Trophoblast cell (in vitro differentiated cells and primary cell): Measurements from ENCODE around the gene KCTD5.

ENCODE experiments used
- DNase-seq, 2 donors: peaks; one replicate each; pipeline ENCODE4 v3.0.0-alpha.2; 2016
- H2AFZ ChIP-seq: 2 replicates; pipeline ENCODE4 v1.6.1; 2013; ENCODE audit warnings: low read length, moderate library complexity, mild to moderate bottlenecking; ENCODE audit not compliant: insufficient read depth, poor library complexity
- H2AK5ac ChIP-seq: 2 replicates; pipeline ENCODE4 v1.6.1; 2013; ENCODE audit warnings: mild to moderate bottlenecking, low read length
- H2BK120ac ChIP-seq: 2 replicates; pipeline ENCODE4 v1.6.1; 2013; ENCODE audit warnings: low read length, mild to moderate bottlenecking, moderate library complexity; ENCODE audit not compliant: insufficient read depth, poor library complexity
- H2BK12ac ChIP-seq: 2 replicates; pipeline ENCODE4 v1.6.1; 2013; ENCODE audit warnings: mild to moderate bottlenecking, low read length, moderate library complexity
- H2BK5ac ChIP-seq: 2 replicates; pipeline ENCODE4 v1.6.1; 2013; ENCODE audit warnings: low read length, low read depth, moderate library complexity, mild to moderate bottlenecking; ENCODE audit not compliant: poor library complexity
- H3K14ac ChIP-seq: 2 replicates; pipeline ENCODE4 v1.6.1; 2013; ENCODE audit warnings: mild to moderate bottlenecking, low read length
- H3K18ac ChIP-seq: 2 replicates; pipeline ENCODE4 v1.6.1; 2013; ENCODE audit warnings: mild to moderate bottlenecking, low read length
- H3K23ac ChIP-seq: 2 replicates; pipeline ENCODE4 v1.6.1; 2013; ENCODE audit warnings: low read length
- H3K27ac ChIP-seq: 2 replicates; pipeline ENCODE4 v1.5.1; 2013; ENCODE audit warnings: low read depth, mild to moderate bottlenecking, inconsistent platforms, low read length, moderate library complexity
- H3K27me3 ChIP-seq: 2 replicates; pipeline ENCODE4 v1.6.1; 2013; ENCODE audit warnings: inconsistent platforms, mild to moderate bottlenecking, low read length, moderate library complexity; ENCODE audit not compliant: insufficient read depth
- H3K36me3 ChIP-seq, 2 experiments: 1 replicate in 1 of 2; 2 replicates in 1 of 2; pipeline ENCODE4 v1.6.1; 2013; ENCODE audit warnings: low read length in 2 of 2, mild to moderate bottlenecking in 2 of 2, moderate library complexity in 1 of 2; ENCODE audit not compliant: insufficient read depth in 2 of 2, control insufficient read depth in 1 of 2
- H3K4ac ChIP-seq: 2 replicates; pipeline ENCODE4 v1.6.1; 2013; ENCODE audit warnings: low read depth, mild to moderate bottlenecking, low read length, moderate library complexity
- H3K4me1 ChIP-seq, 2 experiments: 1 replicate in 1 of 2; 2 replicates in 1 of 2; pipeline ENCODE4 v1.6.1; 2013; ENCODE audit warnings: low read length in 2 of 2, mild to moderate bottlenecking in 2 of 2, moderate library complexity in 1 of 2; ENCODE audit not compliant: insufficient read depth in 2 of 2, control insufficient read depth in 1 of 2
- H3K4me2 ChIP-seq: 2 replicates; pipeline ENCODE4 v1.6.1; 2013; ENCODE audit warnings: inconsistent platforms, mild to moderate bottlenecking, low read length, moderate library complexity
- H3K4me3 ChIP-seq: 2 replicates; pipeline ENCODE4 v1.5.1; 2013; ENCODE audit warnings: mild to moderate bottlenecking, low read depth, low read length, inconsistent platforms
- H3K79me1 ChIP-seq: one replicate; pipeline ENCODE4 v1.6.1; 2013; ENCODE audit warnings: low read length
- H3K79me2 ChIP-seq: 2 replicates; pipeline ENCODE4 v1.6.1; 2013; ENCODE audit warnings: low read length, mild to moderate bottlenecking; ENCODE audit not compliant: control insufficient read depth, insufficient read depth, poor library complexity
- H3K9ac ChIP-seq: 2 replicates; pipeline ENCODE4 v1.6.1; 2013; ENCODE audit warnings: mild to moderate bottlenecking, low read length
- H3K9me3 ChIP-seq: 2 replicates; pipeline ENCODE4 v1.6.1; 2013; ENCODE audit warnings: low read depth, mild to moderate bottlenecking, control low read depth, inconsistent platforms, low read length; ENCODE audit not compliant: insufficient read depth
- H4K12ac ChIP-seq: 2 replicates; pipeline ENCODE4 v1.6.1; 2013; ENCODE audit warnings: low read depth, mild to moderate bottlenecking, low read length, moderate library complexity
- H4K8ac ChIP-seq: 2 replicates; pipeline ENCODE4 v1.6.1; 2013; ENCODE audit warnings: low read depth, mild to moderate bottlenecking, low read length, moderate library complexity
- H4K91ac ChIP-seq: one replicate; pipeline ENCODE4 v1.6.1; 2013; ENCODE audit warnings: low read depth, mild to moderate bottlenecking, low read length, moderate library complexity
- WGBS: extraction: QIAGEN DNeasy Blood & Tissue Kit; methylation state at CpG from one replicate; pipeline ENCODE4 v1.1.7; 2013; ENCODE audit warnings: missing lambda C conversion rate; ENCODE audit not compliant: insufficient read length, insufficient coverage; ENCODE audit errors: extremely low coverage; 5-methylcytosine and 5-hydroxymethylcytosine counted together

The KCTD5 gene

DNA sequence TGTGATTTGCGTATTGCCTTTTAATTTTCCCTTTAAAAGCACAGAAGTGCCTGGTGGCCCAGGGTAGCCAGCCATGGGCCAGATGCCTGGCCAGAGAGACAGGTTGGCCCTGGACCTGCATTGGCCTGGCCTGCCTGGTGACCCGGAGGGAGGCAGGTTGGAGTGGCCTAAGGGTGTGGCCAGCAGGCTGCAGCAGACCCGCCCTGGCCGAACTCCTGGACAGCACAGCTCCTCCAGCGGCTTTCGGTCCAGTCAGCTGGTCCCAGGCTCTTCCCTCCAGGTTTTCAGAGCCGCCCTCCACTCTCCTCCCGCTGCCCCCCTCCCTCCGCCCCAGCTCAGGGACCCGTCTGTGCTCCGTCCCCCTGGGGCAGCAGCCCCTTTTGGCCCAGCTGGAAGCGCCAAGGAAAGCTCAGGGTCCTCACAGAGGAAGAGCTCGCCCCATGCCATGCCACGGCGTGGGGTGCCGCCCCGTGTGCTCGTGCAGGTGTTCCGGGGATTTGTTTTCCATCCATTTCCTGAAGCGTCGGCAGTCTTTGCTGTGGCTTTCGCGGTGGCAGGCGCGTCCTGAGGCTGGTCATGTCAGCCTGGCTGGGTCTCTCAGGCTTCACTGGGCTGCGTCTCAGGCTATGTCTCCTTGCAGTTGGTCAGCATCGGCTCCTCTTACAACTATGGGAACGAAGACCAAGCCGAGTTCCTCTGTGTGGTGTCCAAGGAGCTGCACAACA, 19.6 kb downstream of the KCTD5 start:
- Histone ChIP-seq H3K4me2 (no peak overlapping the region), H3K27ac (no peak overlapping the region), H2BK5ac (no peak overlapping the region), H3K9ac (no peak overlapping the region), H3K9me3 (no peaks in the 10 kb centered on the region), H3K79me1 (no peaks in the 10 kb centered on the region), H2AFZ (no peak overlapping the region), H3K4me3 (no peak overlapping the region), H4K8ac (no peak overlapping the region), H3K23ac (no peak overlapping the region), H3K18ac (no peak overlapping the region), H2BK120ac (no peak overlapping the region), H2AK5ac (no peak overlapping the region), H3K36me3 (peaks cover 89 to 91% of the 10 kb centered on the region in 2 experiments), H4K12ac (no peak overlapping the region), H3K14ac (no peak overlapping the region), H3K79me2 (no peaks in the 10 kb centered on the region), H2BK12ac (no peak overlapping the region), H3K4ac (no peak overlapping the region), H3K27me3 (no peaks in the 10 kb centered on the region), H3K4me1 (no peaks in the 10 kb centered on the region), H4K91ac (no peak overlapping the region)
- DNase-seq, result no peak
- no CpG with 5 or more reads among the region's 29 CpGs for WGBS

- Histone ChIP-seq H4K12ac (no peak overlapping the region), H3K23ac (no peak overlapping the region), H3K4me3 (no peak overlapping the region), H2BK5ac (no peak overlapping the region), H2BK12ac (no peak overlapping the region), H2AFZ (no peak overlapping the region), H2BK120ac (no peak overlapping the region), H3K79me1 (no peaks in the 10 kb centered on the region), H3K27me3 (no peaks in the 10 kb centered on the region), H3K27ac (no peak overlapping the region), H4K8ac (no peak overlapping the region), H2AK5ac (no peak overlapping the region), H3K4ac (no peak overlapping the region), H3K36me3 (peaks cover 90 to 91% of the 10 kb centered on the region in 2 experiments), H4K91ac (no peak overlapping the region), H3K79me2 (no peaks in the 10 kb centered on the region), H3K4me1 (no peaks in the 10 kb centered on the region), H3K14ac (no peak overlapping the region), H3K9me3 (no peaks in the 10 kb centered on the region), H3K4me2 (no peak overlapping the region), H3K18ac (no peak overlapping the region), H3K9ac (no peak overlapping the region)
- no CpG with 5 or more reads among the region's 13 CpGs for WGBS
- DNase-seq, result no peak
Measured at GRCh38 chr16:2702438-2702825, 20.1 kb downstream of the KCTD5 start.

DNA sequence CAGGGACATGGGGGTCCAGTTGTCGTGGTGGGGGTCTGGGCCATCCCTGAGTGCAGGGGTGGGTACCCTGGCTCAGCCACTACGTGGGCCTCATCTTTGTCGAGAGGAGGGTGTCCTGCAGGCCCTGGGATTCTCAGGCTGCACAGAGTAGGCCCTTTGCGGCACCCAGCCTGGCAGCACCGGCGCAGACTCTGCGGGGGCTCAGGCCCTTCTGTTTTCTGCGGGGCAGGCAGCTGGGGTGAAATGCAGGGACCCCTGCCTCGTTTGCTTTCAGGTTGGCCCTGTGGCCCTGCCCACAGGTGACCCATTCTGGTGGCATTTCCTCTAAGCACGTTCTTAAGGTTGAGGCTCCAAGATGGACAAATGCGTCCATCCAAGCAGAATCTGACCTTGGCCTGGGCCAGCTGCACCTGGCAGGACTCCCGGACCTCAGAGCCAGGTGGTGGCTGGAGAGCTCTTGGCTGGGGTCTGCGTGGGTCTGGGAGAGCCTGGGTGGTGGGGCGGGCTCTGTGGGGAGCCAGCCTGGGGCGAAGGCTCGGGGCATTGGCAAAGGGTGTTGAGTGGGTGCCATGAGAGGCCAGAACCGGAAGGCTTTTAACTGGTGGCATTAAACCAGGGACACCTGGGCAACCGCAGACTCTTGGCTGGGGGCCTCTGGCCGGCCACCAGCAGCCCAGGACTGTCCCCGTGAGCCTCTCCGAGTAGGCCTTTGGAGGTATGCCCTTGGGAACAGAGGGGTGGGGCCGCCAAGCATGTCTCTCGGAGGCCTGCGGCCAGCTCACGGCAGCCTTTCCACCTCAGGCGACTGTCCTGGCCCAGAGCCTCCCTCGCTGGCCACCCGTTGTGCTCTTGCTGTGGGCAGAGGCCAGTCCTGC, 20.8 kb downstream of the KCTD5 start:
- H4K12ac ChIP-seq, result no peak overlapping the region
- H3K27ac ChIP-seq, result no peak overlapping the region
- peaks cover 92 to 93% of the 10 kb centered on the region in 2 experiments for H3K36me3 ChIP-seq
- H3K4me1 ChIP-seq, result no peaks in the 10 kb centered on the region
- H3K79me2 ChIP-seq, result no peaks in the 10 kb centered on the region
- no peak overlapping the region for H2AFZ ChIP-seq
- no peaks in the 10 kb centered on the region for H3K9me3 ChIP-seq
- no peak overlapping the region for H4K91ac ChIP-seq
- H3K4ac ChIP-seq, result no peak overlapping the region
- H3K9ac ChIP-seq, result no peak overlapping the region
- no peak overlapping the region for H4K8ac ChIP-seq
- no peak overlapping the region for H2BK5ac ChIP-seq
- no peak overlapping the region for H2AK5ac ChIP-seq
- no peaks in the 10 kb centered on the region for H3K79me1 ChIP-seq
- no peak for DNase-seq
- no peak overlapping the region for H3K4me3 ChIP-seq
- no CpG with 5 or more reads among the region's 28 CpGs for WGBS
- H3K27me3 ChIP-seq, result no peaks in the 10 kb centered on the region
- H3K23ac ChIP-seq, result no peak overlapping the region
- no peak overlapping the region for H3K4me2 ChIP-seq
- no peak overlapping the region for H2BK120ac ChIP-seq
- H3K14ac ChIP-seq, result no peak overlapping the region
- H2BK12ac ChIP-seq, result no peak overlapping the region
- no peak overlapping the region for H3K18ac ChIP-seq

- Histone ChIP-seq H3K23ac (no peak overlapping the region), H2BK120ac (no peak overlapping the region), H3K36me3 (peaks cover 84 to 90% of the 10 kb centered on the region in 2 experiments), H4K8ac (no peak overlapping the region), H3K4ac (no peak overlapping the region), H3K9ac (no peak overlapping the region), H3K4me3 (no peak overlapping the region), H4K12ac (no peak overlapping the region), H3K18ac (no peak overlapping the region), H2AK5ac (no peak overlapping the region), H2BK5ac (no peak overlapping the region), H4K91ac (no peak overlapping the region), H3K4me1 (no peaks in the 10 kb centered on the region), H3K4me2 (no peak overlapping the region), H3K27me3 (no peaks in the 10 kb centered on the region), H3K27ac (no peak overlapping the region), H2BK12ac (no peak overlapping the region), H3K14ac (no peak overlapping the region), H3K79me1 (no peaks in the 10 kb centered on the region), H3K9me3 (no peaks in the 10 kb centered on the region), H2AFZ (no peak overlapping the region), H3K79me2 (no peaks in the 10 kb centered on the region)
- DNase-seq, result no peak
- no CpG with 5 or more reads among the region's 33 CpGs for WGBS
Measured at GRCh38 chr16:2704166-2704982, 22.1 kb downstream of the KCTD5 start.
